ENCODE results near the gene PCK2.

DNA sequence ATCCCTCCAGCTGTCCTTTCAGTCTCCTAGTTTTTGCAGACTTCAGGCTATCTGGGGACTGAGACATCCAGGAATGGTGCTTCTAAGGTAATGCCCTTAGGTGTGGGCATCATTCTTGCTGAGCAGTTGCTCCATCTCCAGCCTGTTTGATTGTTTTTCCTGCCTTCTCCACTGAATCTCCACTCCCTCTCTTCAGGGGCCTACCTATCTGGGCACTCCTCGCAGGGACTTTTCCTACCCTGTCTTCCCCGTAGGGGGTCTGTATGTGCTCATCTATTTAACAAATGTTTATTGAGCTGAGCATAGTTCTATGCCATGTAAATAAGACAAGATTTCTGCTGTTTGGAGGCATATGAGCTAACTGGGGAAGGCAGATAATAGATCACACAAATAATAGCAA lies 38.9 kb downstream of the PCK2 start:
- TF ChIP-seq SP1 (IDR thresholded peaks at IDR 0.05): no peak
- no peak for TF ChIP-seq FOXA1 (IDR thresholded peaks at IDR 0.05)
- TF ChIP-seq, protein P1, sequence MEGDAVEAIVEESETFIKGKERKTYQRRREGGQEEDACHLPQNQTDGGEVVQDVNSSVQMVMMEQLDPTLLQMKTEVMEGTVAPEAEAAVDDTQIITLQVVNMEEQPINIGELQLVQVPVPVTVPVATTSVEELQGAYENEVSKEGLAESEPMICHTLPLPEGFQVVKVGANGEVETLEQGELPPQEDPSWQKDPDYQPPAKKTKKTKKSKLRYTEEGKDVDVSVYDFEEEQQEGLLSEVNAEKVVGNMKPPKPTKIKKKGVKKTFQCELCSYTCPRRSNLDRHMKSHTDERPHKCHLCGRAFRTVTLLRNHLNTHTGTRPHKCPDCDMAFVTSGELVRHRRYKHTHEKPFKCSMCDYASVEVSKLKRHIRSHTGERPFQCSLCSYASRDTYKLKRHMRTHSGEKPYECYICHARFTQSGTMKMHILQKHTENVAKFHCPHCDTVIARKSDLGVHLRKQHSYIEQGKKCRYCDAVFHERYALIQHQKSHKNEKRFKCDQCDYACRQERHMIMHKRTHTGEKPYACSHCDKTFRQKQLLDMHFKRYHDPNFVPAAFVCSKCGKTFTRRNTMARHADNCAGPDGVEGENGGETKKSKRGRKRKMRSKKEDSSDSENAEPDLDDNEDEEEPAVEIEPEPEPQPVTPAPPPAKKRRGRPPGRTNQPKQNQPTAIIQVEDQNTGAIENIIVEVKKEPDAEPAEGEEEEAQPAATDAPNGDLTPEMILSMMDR (IDR thresholded peaks at IDR 0.05; ENCODE audit: low read depth, low read length, missing input control): no peak
- no peak for TF ChIP-seq RXRA (IDR thresholded peaks at IDR 0.05)
- TF ChIP-seq, protein P2, sequence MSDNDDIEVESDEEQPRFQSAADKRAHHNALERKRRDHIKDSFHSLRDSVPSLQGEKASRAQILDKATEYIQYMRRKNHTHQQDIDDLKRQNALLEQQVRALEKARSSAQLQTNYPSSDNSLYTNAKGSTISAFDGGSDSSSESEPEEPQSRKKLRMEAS (IDR thresholded peaks at IDR 0.05): no peak
- TF ChIP-seq, protein P3, sequence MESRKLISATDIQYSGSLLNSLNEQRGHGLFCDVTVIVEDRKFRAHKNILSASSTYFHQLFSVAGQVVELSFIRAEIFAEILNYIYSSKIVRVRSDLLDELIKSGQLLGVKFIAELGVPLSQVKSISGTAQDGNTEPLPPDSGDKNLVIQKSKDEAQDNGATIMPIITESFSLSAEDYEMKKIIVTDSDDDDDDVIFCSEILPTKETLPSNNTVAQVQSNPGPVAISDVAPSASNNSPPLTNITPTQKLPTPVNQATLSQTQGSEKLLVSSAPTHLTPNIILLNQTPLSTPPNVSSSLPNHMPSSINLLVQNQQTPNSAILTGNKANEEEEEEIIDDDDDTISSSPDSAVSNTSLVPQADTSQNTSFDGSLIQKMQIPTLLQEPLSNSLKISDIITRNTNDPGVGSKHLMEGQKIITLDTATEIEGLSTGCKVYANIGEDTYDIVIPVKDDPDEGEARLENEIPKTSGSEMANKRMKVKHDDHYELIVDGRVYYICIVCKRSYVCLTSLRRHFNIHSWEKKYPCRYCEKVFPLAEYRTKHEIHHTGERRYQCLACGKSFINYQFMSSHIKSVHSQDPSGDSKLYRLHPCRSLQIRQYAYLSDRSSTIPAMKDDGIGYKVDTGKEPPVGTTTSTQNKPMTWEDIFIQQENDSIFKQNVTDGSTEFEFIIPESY (IDR thresholded peaks at IDR 0.05): no peak

Data from liver (tissue), 3 donors.